ENCODE data around the gene TMEM72.

The TMEM72 gene

GRCh38 chr10:44922796-44923545, 11.8 kb downstream of the TMEM72 start:
- H3K27me3 ChIP-seq (ENCODE audit: control insufficient read depth, insufficient read depth, low read length): no peaks in the 10 kb centered on the region
- H3K9me3 ChIP-seq (ENCODE audit: control insufficient read depth, low read length): no peaks in the 10 kb centered on the region
- H3K4me1 ChIP-seq (ENCODE audit: control insufficient read depth, insufficient read depth, low read length): no peaks in the 10 kb centered on the region

GRCh38 chr10:44923611-44924010, 12.5 kb downstream of the TMEM72 start:
- no peaks in the 10 kb centered on the region for H3K4me1 ChIP-seq (ENCODE audit: control insufficient read depth, insufficient read depth, low read length)
- no peaks in the 10 kb centered on the region for H3K36me3 ChIP-seq (ENCODE audit: control insufficient read depth, insufficient read depth, low read length)
- no peaks in the 10 kb centered on the region for H3K27me3 ChIP-seq (ENCODE audit: control insufficient read depth, insufficient read depth, low read length)
- H3K4me3 ChIP-seq (ENCODE audit: low read length): no peak overlapping the region
- H3K9ac ChIP-seq (ENCODE audit: low read length): no peak overlapping the region
- H3K9me3 ChIP-seq (ENCODE audit: control insufficient read depth, low read length): no peaks in the 10 kb centered on the region

More at GRCh38 chr10:44922796-44923545, 11.8 kb downstream of the TMEM72 start:
- Histone ChIP-seq H3K4me3 (ENCODE audit: low read length) (no peak overlapping the region), H3K36me3 (ENCODE audit: control insufficient read depth, insufficient read depth, low read length) (no peaks in the 10 kb centered on the region), H3K9ac (ENCODE audit: low read length) (no peak overlapping the region)

GRCh38 chr10:44924261-44925040, 13.3 kb downstream of the TMEM72 start:
- H3K9me3 ChIP-seq (ENCODE audit: control insufficient read depth, low read length): no peaks in the 10 kb centered on the region
- no peak overlapping the region for H3K9ac ChIP-seq (ENCODE audit: low read length)
- no peak overlapping the region for H3K4me3 ChIP-seq (ENCODE audit: low read length)
- H3K36me3 ChIP-seq (ENCODE audit: control insufficient read depth, insufficient read depth, low read length): no peaks in the 10 kb centered on the region
- H3K27me3 ChIP-seq (ENCODE audit: control insufficient read depth, insufficient read depth, low read length): no peaks in the 10 kb centered on the region
- H3K4me1 ChIP-seq (ENCODE audit: control insufficient read depth, insufficient read depth, low read length): no peaks in the 10 kb centered on the region

GRCh38 chr10:44925224-44925623, 14.1 kb downstream of the TMEM72 start:
- Histone ChIP-seq H3K4me1 (ENCODE audit: control insufficient read depth, insufficient read depth, low read length) (no peaks in the 10 kb centered on the region), H3K9ac (ENCODE audit: low read length) (no peak overlapping the region), H3K36me3 (ENCODE audit: control insufficient read depth, insufficient read depth, low read length) (no peaks in the 10 kb centered on the region)

GRCh38 chr10:44925811-44926750, 14.9 kb downstream of the TMEM72 start:
- Histone ChIP-seq H3K9ac (ENCODE audit: low read length) (no peak overlapping the region), H3K9me3 (ENCODE audit: control insufficient read depth, low read length) (no peaks in the 10 kb centered on the region), H3K4me3 (ENCODE audit: low read length) (no peak overlapping the region), H3K4me1 (ENCODE audit: control insufficient read depth, insufficient read depth, low read length) (no peaks in the 10 kb centered on the region), H3K36me3 (ENCODE audit: control insufficient read depth, insufficient read depth, low read length) (no peaks in the 10 kb centered on the region), H3K27me3 (ENCODE audit: control insufficient read depth, insufficient read depth, low read length) (no peaks in the 10 kb centered on the region)

More at GRCh38 chr10:44925224-44925623, 14.1 kb downstream of the TMEM72 start:
- Histone ChIP-seq H3K4me3 (ENCODE audit: low read length) (no peak overlapping the region), H3K27me3 (ENCODE audit: control insufficient read depth, insufficient read depth, low read length) (no peaks in the 10 kb centered on the region), H3K9me3 (ENCODE audit: control insufficient read depth, low read length) (no peaks in the 10 kb centered on the region)

GRCh38 chr10:44926751-44927351, 15.7 kb downstream of the TMEM72 start:
- H3K36me3 ChIP-seq (ENCODE audit: control insufficient read depth, insufficient read depth, low read length): no peaks in the 10 kb centered on the region
- H3K27me3 ChIP-seq (ENCODE audit: control insufficient read depth, insufficient read depth, low read length): no peaks in the 10 kb centered on the region
- H3K4me3 ChIP-seq (ENCODE audit: low read length): no peak overlapping the region
- no peaks in the 10 kb centered on the region for H3K9me3 ChIP-seq (ENCODE audit: control insufficient read depth, low read length)
- no peak overlapping the region for H3K9ac ChIP-seq (ENCODE audit: low read length)
- no peaks in the 10 kb centered on the region for H3K4me1 ChIP-seq (ENCODE audit: control insufficient read depth, insufficient read depth, low read length)

- H3K36me3 ChIP-seq (ENCODE audit: control insufficient read depth, insufficient read depth, low read length): no peaks in the 10 kb centered on the region
- H3K27me3 ChIP-seq (ENCODE audit: control insufficient read depth, insufficient read depth, low read length): no peaks in the 10 kb centered on the region
- H3K4me1 ChIP-seq (ENCODE audit: control insufficient read depth, insufficient read depth, low read length): no peaks in the 10 kb centered on the region
- no peak overlapping the region for H3K9ac ChIP-seq (ENCODE audit: low read length)
- H3K4me3 ChIP-seq (ENCODE audit: low read length): no peak overlapping the region
- H3K9me3 ChIP-seq (ENCODE audit: control insufficient read depth, low read length): no peaks in the 10 kb centered on the region
These were observed 16.2 kb downstream of the TMEM72 start for GRCh38 chr10:44927352-44927751.

GRCh38 chr10:44928462-44928861, 17.3 kb downstream of the TMEM72 start:
- Histone ChIP-seq H3K9me3 (ENCODE audit: control insufficient read depth, low read length) (no peaks in the 10 kb centered on the region), H3K9ac (ENCODE audit: low read length) (no peak overlapping the region), H3K27me3 (ENCODE audit: control insufficient read depth, insufficient read depth, low read length) (no peaks in the 10 kb centered on the region), H3K36me3 (ENCODE audit: control insufficient read depth, insufficient read depth, low read length) (no peaks in the 10 kb centered on the region), H3K4me1 (ENCODE audit: control insufficient read depth, insufficient read depth, low read length) (peaks cover 7% of the 10 kb centered on the region), H3K4me3 (ENCODE audit: low read length) (no peak overlapping the region)

GRCh38 chr10:44929356-44930255, 18.5 kb downstream of the TMEM72 start:
- H3K4me3 ChIP-seq (ENCODE audit: low read length): no peak overlapping the region
- H3K4me1 ChIP-seq (ENCODE audit: control insufficient read depth, insufficient read depth, low read length): peaks cover 7% of the 10 kb centered on the region
- H3K27me3 ChIP-seq (ENCODE audit: control insufficient read depth, insufficient read depth, low read length): no peaks in the 10 kb centered on the region
- H3K9me3 ChIP-seq (ENCODE audit: control insufficient read depth, low read length): no peaks in the 10 kb centered on the region
- no peaks in the 10 kb centered on the region for H3K36me3 ChIP-seq (ENCODE audit: control insufficient read depth, insufficient read depth, low read length)
- H3K9ac ChIP-seq (ENCODE audit: low read length): no peak overlapping the region

- Histone ChIP-seq H3K9ac (ENCODE audit: low read length) (no peak overlapping the region), H3K27me3 (ENCODE audit: control insufficient read depth, insufficient read depth, low read length) (no peaks in the 10 kb centered on the region), H3K4me1 (ENCODE audit: control insufficient read depth, insufficient read depth, low read length) (peaks cover 13% of the 10 kb centered on the region), H3K36me3 (ENCODE audit: control insufficient read depth, insufficient read depth, low read length) (no peaks in the 10 kb centered on the region), H3K4me3 (ENCODE audit: low read length) (no peak overlapping the region), H3K9me3 (ENCODE audit: control insufficient read depth, low read length) (no peaks in the 10 kb centered on the region)
These were observed 19.9 kb downstream of the TMEM72 start for GRCh38 chr10:44930904-44931620.

Measured in mucosa of stomach (tissue), 1 donor.